Measurements from ENCODE around the gene TEX53.

GRCh38 chr9:114621975-114622609 lies 35.5 kb downstream of the TEX53 start:
- no peak for TF ChIP-seq CTCF (IDR thresholded peaks at IDR 0.05; ENCODE audit: low read depth, low read length, poor library complexity, severe bottlenecking)
- TF ChIP-seq EZH2phosphoT487 (IDR thresholded peaks at IDR 0.05; ENCODE audit: borderline replicate concordance, low read length): no peak
